Astrocyte (in vitro differentiated cells and primary cell): ENCODE measurements around the gene SLC17A2. TPM values are rescaled to one million over a fixed set of nuclear protein-coding genes. Genes with fewer than 3 reads are reported as not detected.

Experiments
- DNase-seq: peaks from one replicate; pipeline ENCODE4 v3.0.0-alpha.2; 2010; ENCODE audit warnings: low read depth
- FAIRE-seq: peaks from 2 replicates; lab custom pipeline; 2011; peaks lifted over from hg19 to GRCh38; lab: Jason Lieb, UNC
- H2AFZ ChIP-seq: 2 replicates; pipeline ENCODE4 v1.6.0; 2012; ENCODE audit warnings: low read depth, low read length, inconsistent platforms
- H3K27ac ChIP-seq: 2 replicates; pipeline ENCODE4 v1.5.1; 2011; ENCODE audit warnings: low read depth, low read length, inconsistent platforms
- H3K27me3 ChIP-seq: 2 replicates; pipeline ENCODE4 v1.6.0; 2011; ENCODE audit warnings: low read length, inconsistent platforms; ENCODE audit not compliant: insufficient read depth
- H3K36me3 ChIP-seq: 2 replicates; pipeline ENCODE4 v1.5.1; 2011; ENCODE audit warnings: low read length, inconsistent platforms; ENCODE audit not compliant: insufficient read depth
- H3K4me1 ChIP-seq: 2 replicates; pipeline ENCODE4 v1.5.1; 2011; ENCODE audit warnings: low read length, inconsistent platforms; ENCODE audit not compliant: insufficient read depth
- H3K4me2 ChIP-seq: 2 replicates; pipeline ENCODE4 v1.6.0; 2012; ENCODE audit warnings: low read length, inconsistent platforms
- H3K4me3 ChIP-seq: 2 replicates; pipeline ENCODE4 v1.5.1; 2011; ENCODE audit warnings: low read depth, mild to moderate bottlenecking, low read length, inconsistent platforms; ENCODE audit not compliant: insufficient read depth
- H3K79me2 ChIP-seq: 2 replicates; pipeline ENCODE4 v1.6.0; 2012; ENCODE audit warnings: mild to moderate bottlenecking, low read length, inconsistent platforms; ENCODE audit not compliant: insufficient read depth
- H3K9ac ChIP-seq: 2 replicates; pipeline ENCODE4 v1.6.0; 2012; ENCODE audit warnings: mild to moderate bottlenecking, low read length, inconsistent platforms
- H3K9me3 ChIP-seq: 2 replicates; pipeline ENCODE4 v1.5.1; 2012; ENCODE audit warnings: low read depth, mild to moderate bottlenecking, low read length, inconsistent platforms; ENCODE audit not compliant: insufficient read depth
- H4K20me1 ChIP-seq: 2 replicates; pipeline ENCODE4 v1.6.0; 2012; ENCODE audit warnings: low read length, inconsistent platforms; ENCODE audit not compliant: insufficient read depth
- H3K27ac Mint-ChIP-seq: one replicate; pipeline ENCODE4 v1.8.0; 2021; ENCODE audit warnings: mild to moderate bottlenecking, mixed read lengths; ENCODE audit not compliant: unreplicated experiment
- H3K27me3 Mint-ChIP-seq: one replicate; pipeline ENCODE4 v1.8.0; 2021; ENCODE audit warnings: low read depth, mixed read lengths; ENCODE audit not compliant: unreplicated experiment
- H3K36me3 Mint-ChIP-seq: one replicate; pipeline ENCODE4 v1.8.0; 2021; ENCODE audit warnings: low read depth, mixed read lengths; ENCODE audit not compliant: unreplicated experiment
- H3K4me1 Mint-ChIP-seq: one replicate; pipeline ENCODE4 v1.8.0; 2021; ENCODE audit warnings: low read depth, mixed read lengths; ENCODE audit not compliant: unreplicated experiment
- H3K4me3 Mint-ChIP-seq: one replicate; pipeline ENCODE4 v1.8.0; 2021; ENCODE audit warnings: mild to moderate bottlenecking, moderate library complexity, mixed read lengths; ENCODE audit not compliant: unreplicated experiment
- H3K9me3 Mint-ChIP-seq: one replicate; pipeline ENCODE4 v1.8.0; 2021; ENCODE audit warnings: mild to moderate bottlenecking, mixed read lengths; ENCODE audit not compliant: unreplicated experiment
- EZH2 ChIP-seq: IDR thresholded peaks from 2 replicates; pipeline ENCODE4 v1.6.1; 2012; ENCODE audit warnings: mild to moderate bottlenecking, low read length, inconsistent platforms; ENCODE audit not compliant: insufficient read depth
- total RNA-seq: library from RNA; stranded (reverse); gene quantifications from 2 replicates; pipeline ENCODE4 v1.2.1, GENCODE V29; 2021
- TF ChIP-seq, protein P1 (sequence below): IDR thresholded peaks from 2 replicates; pipeline ENCODE4 v1.5.1; 2011; ENCODE audit warnings: low read depth, mild to moderate bottlenecking, inconsistent platforms, low read length, moderate library complexity; ENCODE audit not compliant: insufficient read depth

SLC17A2 gene
- total RNA-seq, 1 donor from 2014 or later: not detected

DNA sequence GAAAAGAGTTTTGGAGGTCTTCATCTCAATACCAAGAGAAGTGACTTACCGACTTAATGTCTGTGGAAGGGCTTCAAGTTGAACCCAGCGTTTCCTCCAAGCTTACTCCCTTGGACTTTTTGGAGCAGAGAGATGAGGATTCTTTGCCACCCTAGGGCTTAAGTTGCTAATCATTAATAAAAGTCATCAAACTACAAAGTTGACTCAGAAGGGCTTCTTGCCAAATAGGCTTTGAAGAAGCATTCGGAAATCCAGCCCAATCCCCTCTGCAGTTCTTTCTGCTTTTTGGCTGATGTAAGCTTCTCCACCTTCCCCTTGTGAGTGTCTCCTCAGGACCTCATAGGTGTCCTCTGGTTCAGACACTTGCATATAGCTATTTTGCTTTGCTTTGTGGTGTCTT is 56.4 kb downstream of the SLC17A2 start, which contains the start of gene SLC17A3:
Gene SLC17A3, minus strand, starts transcription at position 126 of the 400 bp plus-strand sequence. CDS start 5,856 bp downstream, outside the sequence.
- Mint-ChIP-seq H3K4me1 (peaks cover 1% of the 10 kb centered on the region), H3K27me3 (peaks cover 10% of the 10 kb centered on the region), H3K27ac (no peak within 1 kb of the TSS), H3K4me3 (no peak within 1 kb of the TSS), H3K36me3 (no peaks in the 10 kb centered on the region), H3K9me3 (no peaks in the 10 kb centered on the region)
- Histone ChIP-seq H3K27ac (no peak within 1 kb of the TSS), H3K4me3 (no peak within 1 kb of the TSS), H3K9me3 (no peaks in the 10 kb centered on the region), H3K79me2 (no peaks in the 10 kb centered on the region), H3K4me1 (no peaks in the 10 kb centered on the region), H3K4me2 (no peak within 1 kb of the TSS), H3K36me3 (no peaks in the 10 kb centered on the region), H2AFZ (no peak within 1 kb of the TSS), H3K27me3 (no peaks in the 10 kb centered on the region), H4K20me1 (no peaks in the 10 kb centered on the region), H3K9ac (no peak within 1 kb of the TSS)
- no peak for TF ChIP-seq EZH2
- TF ChIP-seq, protein P1, sequence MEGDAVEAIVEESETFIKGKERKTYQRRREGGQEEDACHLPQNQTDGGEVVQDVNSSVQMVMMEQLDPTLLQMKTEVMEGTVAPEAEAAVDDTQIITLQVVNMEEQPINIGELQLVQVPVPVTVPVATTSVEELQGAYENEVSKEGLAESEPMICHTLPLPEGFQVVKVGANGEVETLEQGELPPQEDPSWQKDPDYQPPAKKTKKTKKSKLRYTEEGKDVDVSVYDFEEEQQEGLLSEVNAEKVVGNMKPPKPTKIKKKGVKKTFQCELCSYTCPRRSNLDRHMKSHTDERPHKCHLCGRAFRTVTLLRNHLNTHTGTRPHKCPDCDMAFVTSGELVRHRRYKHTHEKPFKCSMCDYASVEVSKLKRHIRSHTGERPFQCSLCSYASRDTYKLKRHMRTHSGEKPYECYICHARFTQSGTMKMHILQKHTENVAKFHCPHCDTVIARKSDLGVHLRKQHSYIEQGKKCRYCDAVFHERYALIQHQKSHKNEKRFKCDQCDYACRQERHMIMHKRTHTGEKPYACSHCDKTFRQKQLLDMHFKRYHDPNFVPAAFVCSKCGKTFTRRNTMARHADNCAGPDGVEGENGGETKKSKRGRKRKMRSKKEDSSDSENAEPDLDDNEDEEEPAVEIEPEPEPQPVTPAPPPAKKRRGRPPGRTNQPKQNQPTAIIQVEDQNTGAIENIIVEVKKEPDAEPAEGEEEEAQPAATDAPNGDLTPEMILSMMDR: no peak
- FAIRE-seq (no peak), DNase-seq (no peak)

DNA sequence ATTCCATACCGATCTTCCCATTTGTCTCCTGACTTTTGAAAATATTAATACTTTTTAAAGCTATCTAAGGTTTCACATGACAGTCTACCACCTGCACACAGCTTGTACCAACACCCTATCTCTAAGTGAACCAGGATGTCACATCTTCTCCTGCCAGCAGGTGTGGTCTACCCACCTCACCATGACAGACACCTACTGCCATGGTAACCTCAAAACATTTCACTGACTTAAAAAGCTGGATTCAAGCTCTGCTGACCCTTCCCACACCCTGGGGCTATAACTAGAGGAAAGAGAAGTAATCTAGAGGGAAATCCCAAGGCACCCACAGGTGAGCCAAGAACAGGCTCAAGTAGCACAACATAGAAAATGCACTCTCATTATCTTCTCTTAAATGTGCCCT is 57.7 kb downstream of the SLC17A2 start:
- H3K27me3 ChIP-seq: no peaks in the 10 kb centered on the region
- DNase-seq: no peak
- peaks cover 1% of the 10 kb centered on the region for H3K4me1 Mint-ChIP-seq

DNA sequence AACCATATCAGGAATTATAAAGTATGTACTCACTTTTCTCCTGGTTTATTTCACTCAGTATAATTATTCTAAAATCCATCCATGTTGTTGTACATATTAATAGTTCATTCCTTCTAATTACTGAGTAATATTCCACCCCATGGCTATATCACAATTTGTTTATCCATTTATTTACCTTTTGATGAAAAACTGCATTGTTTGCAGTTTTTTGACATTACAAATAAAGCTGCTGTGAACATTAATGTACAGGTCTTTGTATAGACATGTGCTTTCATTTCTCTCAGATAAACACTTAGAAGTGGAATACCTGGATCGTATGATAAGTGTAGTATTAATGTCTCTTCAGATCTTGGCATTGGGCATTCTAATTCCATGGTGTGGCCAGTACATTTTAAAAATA is 60.7 kb downstream of the SLC17A2 start:
- H3K4me3 Mint-ChIP-seq: no peak overlapping the region
- TF ChIP-seq, protein P1: no peak
- TF ChIP-seq EZH2: no peak
- H3K4me1 Mint-ChIP-seq: no peaks in the 10 kb centered on the region
- Histone ChIP-seq H3K9me3 (no peaks in the 10 kb centered on the region), H3K9ac (no peak overlapping the region), H4K20me1 (no peaks in the 10 kb centered on the region), H3K27me3 (no peaks in the 10 kb centered on the region), H3K36me3 (no peaks in the 10 kb centered on the region), H3K4me1 (no peaks in the 10 kb centered on the region), H3K27ac (no peak overlapping the region), H3K4me2 (no peak overlapping the region), H3K4me3 (no peak overlapping the region), H3K79me2 (no peaks in the 10 kb centered on the region), H2AFZ (no peak overlapping the region)
- no peaks in the 10 kb centered on the region for H3K36me3 Mint-ChIP-seq
- no peak for DNase-seq
- peaks cover 2% of the 10 kb centered on the region for H3K9me3 Mint-ChIP-seq
- H3K27me3 Mint-ChIP-seq: peaks cover 11% of the 10 kb centered on the region
- no peak overlapping the region for H3K27ac Mint-ChIP-seq
- FAIRE-seq: no peak

More for the DNA sequence above, 57.7 kb downstream of the SLC17A2 start:
- Histone ChIP-seq H3K79me2 (no peaks in the 10 kb centered on the region), H3K4me1 (no peaks in the 10 kb centered on the region), H3K4me2 (no peak overlapping the region), H3K9ac (no peak overlapping the region), H3K27ac (no peak overlapping the region), H3K9me3 (no peaks in the 10 kb centered on the region), H3K36me3 (no peaks in the 10 kb centered on the region), H3K4me3 (no peak overlapping the region), H2AFZ (no peak overlapping the region), H4K20me1 (no peaks in the 10 kb centered on the region)
- Mint-ChIP-seq H3K9me3 (no peaks in the 10 kb centered on the region), H3K27ac (no peak overlapping the region), H3K27me3 (peaks cover 8% of the 10 kb centered on the region), H3K4me3 (no peak overlapping the region), H3K36me3 (no peaks in the 10 kb centered on the region)
- no peak for TF ChIP-seq EZH2
- TF ChIP-seq, protein P1: no peak
- no peak for FAIRE-seq
